ENCODE measurements around the gene SOAT1.

GRCh38 chr1:179314928-179315327, 21.3 kb downstream of the SOAT1 start:
- no peak for TF ChIP-seq CTCF (IDR thresholded peaks at IDR 0.05)
- TF ChIP-seq POLR2A (IDR thresholded peaks at IDR 0.05), result peak in 1 of 2 donors; percentile 21
